Measurements from ENCODE around the gene ALOX5AP. TPM values are rescaled to one million over a fixed set of nuclear protein-coding genes. Genes with fewer than 3 reads are reported as not detected.

The ALOX5AP gene
- total RNA-seq, 1 donor from 2014 or later = 4.5 TPM

- no peaks in the 10 kb centered on the region for H3K36me3 ChIP-seq (ENCODE audit: insufficient read depth, low read length)
- TF ChIP-seq EZH2 (IDR thresholded peaks at IDR 0.05; ENCODE audit: insufficient read depth, low read length) (no peak), CTCF (IDR thresholded peaks at IDR 0.05; ENCODE audit: insufficient read depth, low read depth, low read length) (no peak)
- no peaks in the 10 kb centered on the region for H3K79me2 ChIP-seq (ENCODE audit: insufficient read depth, low read length)
- H3K27me3 ChIP-seq (ENCODE audit: insufficient read depth, low read length) = no peaks in the 10 kb centered on the region
- Mint-ChIP-seq H3K27me3 (ENCODE audit: low read depth, unreplicated experiment) (no peaks in the 10 kb centered on the region), H3K36me3 (ENCODE audit: low read depth, unreplicated experiment) (no peaks in the 10 kb centered on the region), H3K4me1 (ENCODE audit: low read depth, unreplicated experiment) (peaks cover 58% of the 10 kb centered on the region), H3K9me3 (ENCODE audit: unreplicated experiment) (peaks cover 1% of the 10 kb centered on the region), H3K4me3 (ENCODE audit: unreplicated experiment) (peak overlapping the region; percentile 11), H3K27ac (ENCODE audit: unreplicated experiment) (peak overlapping the region; percentile 56)
- DNase-seq (ENCODE audit: low read depth) (peak; percentile 99), FAIRE-seq (peak; percentile 85)
- no peaks in the 10 kb centered on the region for H3K9me3 ChIP-seq (ENCODE audit: insufficient read depth, low read depth, low read length)
- peak overlapping the region; percentile 55 for H3K9ac ChIP-seq (ENCODE audit: low read length)
- peak overlapping the region; percentile 81 for H3K4me2 ChIP-seq (ENCODE audit: low read length)
- H3K27ac ChIP-seq (ENCODE audit: low read depth, low read length) = peak overlapping the region; percentile 86
- peak overlapping the region; percentile 37 for H2AFZ ChIP-seq (ENCODE audit: low read depth, low read length)
- no peaks in the 10 kb centered on the region for H4K20me1 ChIP-seq (ENCODE audit: insufficient read depth, low read length)
- peak overlapping the region; percentile 39 for H3K4me3 ChIP-seq (ENCODE audit: insufficient read depth, low read depth, low read length)
- H3K4me1 ChIP-seq (ENCODE audit: insufficient read depth, low read length) = peaks cover 40% of the 10 kb centered on the region
These were observed 4.7 kb downstream of the ALOX5AP start for GRCh38 chr13:30739761-30740642.

GRCh38 chr13:30742901-30743300 lies 7.6 kb downstream of the ALOX5AP start:
- H3K9ac ChIP-seq (ENCODE audit: low read length) = peak overlapping the region; percentile 62
- Mint-ChIP-seq H3K4me3 (ENCODE audit: unreplicated experiment) (peak overlapping the region; percentile 40), H3K9me3 (ENCODE audit: unreplicated experiment) (peaks cover 1% of the 10 kb centered on the region), H3K4me1 (ENCODE audit: low read depth, unreplicated experiment) (peaks cover 56% of the 10 kb centered on the region), H3K27ac (ENCODE audit: unreplicated experiment) (peak overlapping the region; percentile 100), H3K27me3 (ENCODE audit: low read depth, unreplicated experiment) (no peaks in the 10 kb centered on the region), H3K36me3 (ENCODE audit: low read depth, unreplicated experiment) (no peaks in the 10 kb centered on the region)
- peak overlapping the region; percentile 90 for H3K27ac ChIP-seq (ENCODE audit: low read depth, low read length)
- H3K4me1 ChIP-seq (ENCODE audit: insufficient read depth, low read length) = peaks cover 45% of the 10 kb centered on the region
- no peaks in the 10 kb centered on the region for H4K20me1 ChIP-seq (ENCODE audit: insufficient read depth, low read length)
- no peak overlapping the region for H3K4me3 ChIP-seq (ENCODE audit: insufficient read depth, low read depth, low read length)
- H2AFZ ChIP-seq (ENCODE audit: low read depth, low read length) = no peak overlapping the region
- TF ChIP-seq CTCF (IDR thresholded peaks at IDR 0.05; ENCODE audit: insufficient read depth, low read depth, low read length) (no peak), EZH2 (IDR thresholded peaks at IDR 0.05; ENCODE audit: insufficient read depth, low read length) (no peak)
- no peak for FAIRE-seq
- H3K27me3 ChIP-seq (ENCODE audit: insufficient read depth, low read length) = no peaks in the 10 kb centered on the region
- peak overlapping the region; percentile 80 for H3K4me2 ChIP-seq (ENCODE audit: low read length)
- no peaks in the 10 kb centered on the region for H3K36me3 ChIP-seq (ENCODE audit: insufficient read depth, low read length)
- H3K79me2 ChIP-seq (ENCODE audit: insufficient read depth, low read length) = no peaks in the 10 kb centered on the region
- H3K9me3 ChIP-seq (ENCODE audit: insufficient read depth, low read depth, low read length) = no peaks in the 10 kb centered on the region
- no peak for DNase-seq (ENCODE audit: low read depth)

Data from astrocyte (in vitro differentiated cells and primary cell).